GM12878 (cell line): ENCODE data around the gene OSBPL7. TPM values are rescaled to one million over a fixed set of nuclear protein-coding genes. Genes with fewer than 3 reads are reported as not detected.
A peak's percentile ranks its signal among the peaks of the same experiment; 100 is the strongest.

ENCODE experiments used
- ATF7 ChIP-seq: fragments of 450-650 bp; IDR thresholded peaks from 2 replicates; pipeline ENCODE4 v1.6.1; 2016; ENCODE audit warnings: low read depth, mild to moderate bottlenecking
- BRCA1 ChIP-seq: IDR thresholded peaks from 2 replicates; pipeline ENCODE4 v1.6.1; 2011; ENCODE audit warnings: low read depth, low read length, improper control_type of control experiment
- CREM ChIP-seq: IDR thresholded peaks from 2 replicates; pipeline ENCODE4 v1.6.1; 2014; ENCODE audit warnings: antibody characterized with exemption, low read depth
- DPF2 ChIP-seq: fragments of 450-650 bp; IDR thresholded peaks from 2 replicates; pipeline ENCODE4 v1.6.1; 2017; ENCODE audit warnings: mild to moderate bottlenecking
- ESRRA ChIP-seq: IDR thresholded peaks from 2 replicates; pipeline ENCODE4 v1.6.1; 2012; ENCODE audit warnings: mild to moderate bottlenecking, low read length, improper control_type of control experiment
- FOS ChIP-seq: IDR thresholded peaks from 3 replicates; pipeline ENCODE4 v1.6.1; 2011; ENCODE audit warnings: borderline replicate concordance; ENCODE audit not compliant: insufficient read length; ENCODE audit errors: extremely low read depth
- FOXM1 ChIP-seq: IDR thresholded peaks from 2 replicates; pipeline ENCODE4 v1.6.1; 2012; ENCODE audit warnings: low read depth, mild to moderate bottlenecking, inconsistent platforms, low read length, moderate library complexity
- GABPA ChIP-seq: IDR thresholded peaks from 2 replicates; pipeline ENCODE4 v1.6.1; 2014; ENCODE audit warnings: antibody characterized with exemption, low read depth, mild to moderate bottlenecking, inconsistent platforms
- GATAD2B ChIP-seq: fragments of 450-650 bp; conservative IDR thresholded peaks from 2 replicates; pipeline ENCODE4 v1.6.1; 2017; ENCODE audit warnings: low read depth, mild to moderate bottlenecking, moderate library complexity
- HDAC2 ChIP-seq: fragments of 200-600 bp; sonication (generic); IDR thresholded peaks from 2 replicates; pipeline ENCODE4 v1.6.1; 2017
- IKZF2 ChIP-seq, 2 experiments: fragments of 450-650 bp; IDR thresholded peaks; 2 replicates each; pipeline ENCODE4 v1.6.1; 2017; ENCODE audit warnings: mild to moderate bottlenecking in 2 of 2, moderate library complexity in 2 of 2
- IRF4 ChIP-seq: IDR thresholded peaks from 2 replicates; pipeline ENCODE4 v1.6.1; 2011; ENCODE audit warnings: low read depth, low read length
- JUNB ChIP-seq: IDR thresholded peaks from 2 replicates; pipeline ENCODE4 v1.6.1; 2016; ENCODE audit warnings: antibody characterized with exemption, mild to moderate bottlenecking
- JUND ChIP-seq: IDR thresholded peaks from 2 replicates; pipeline ENCODE4 v1.6.1; 2012; ENCODE audit warnings: low read depth, mild to moderate bottlenecking, low read length, improper control_type of control experiment, moderate library complexity
- KLF5 ChIP-seq: fragments of 450-650 bp; IDR thresholded peaks from 2 replicates; pipeline ENCODE4 v1.6.1; 2014; ENCODE audit warnings: mild to moderate bottlenecking; ENCODE audit not compliant: partially characterized antibody
- MXI1 ChIP-seq: fragments of 150-350 bp; IDR thresholded peaks from 2 replicates; pipeline ENCODE4 v1.6.1; 2011; ENCODE audit warnings: low read depth, mild to moderate bottlenecking, inconsistent platforms, low read length, improper control_type of control experiment
- NFXL1 ChIP-seq: fragments of 450-650 bp; IDR thresholded peaks from 2 replicates; pipeline ENCODE4 v1.6.1; 2017; ENCODE audit warnings: antibody characterized with exemption, mild to moderate bottlenecking, borderline replicate concordance
- NFYB ChIP-seq: IDR thresholded peaks from 2 replicates; pipeline ENCODE4 v1.6.1; 2011; ENCODE audit warnings: low read depth, mild to moderate bottlenecking, low read length, improper control_type of control experiment, moderate library complexity; ENCODE audit not compliant: insufficient read depth
- NR2C2 ChIP-seq: IDR thresholded peaks from 2 replicates; pipeline ENCODE4 v1.6.1; 2011; ENCODE audit warnings: borderline replicate concordance, low read depth; ENCODE audit not compliant: control insufficient read depth, insufficient read length
- RAD51 ChIP-seq: fragments of 450-650 bp; IDR thresholded peaks from 2 replicates; pipeline ENCODE4 v1.6.1; 2016; ENCODE audit warnings: moderate library complexity, mild to moderate bottlenecking, inconsistent platforms
- RB1 ChIP-seq: fragments of 450-650 bp; formaldehyde crosslinking; IDR thresholded peaks from 2 replicates; pipeline ENCODE4 v1.6.1; 2017; ENCODE audit warnings: mild to moderate bottlenecking, borderline replicate concordance
- RCOR1 ChIP-seq: conservative IDR thresholded peaks from 2 replicates; pipeline ENCODE4 v1.6.1; 2012; ENCODE audit warnings: low read depth, low read length, improper control_type of control experiment
- RELA ChIP-seq: fragments of 450-650 bp; IDR thresholded peaks from 2 replicates; pipeline ENCODE4 v1.8.0; 2014; ENCODE audit warnings: borderline replicate concordance; ENCODE audit not compliant: partially characterized antibody
- RUNX3 ChIP-seq: IDR thresholded peaks from 2 replicates; pipeline ENCODE4 v1.6.1; 2012; ENCODE audit warnings: low read length, inconsistent platforms
- SKIL ChIP-seq: fragments of 450-650 bp; IDR thresholded peaks from 2 replicates; pipeline ENCODE4 v1.6.1; 2017; ENCODE audit warnings: mild to moderate bottlenecking, low read depth, inconsistent platforms; ENCODE audit not compliant: poor library complexity, severe bottlenecking
- SREBF2 ChIP-seq: IDR thresholded peaks from 2 replicates; pipeline ENCODE4 v1.6.1; 2012; ENCODE audit warnings: mild to moderate bottlenecking, low read length
- TAF1 ChIP-seq: IDR thresholded peaks from 2 replicates; pipeline ENCODE4 v1.6.1; 2011; ENCODE audit warnings: mild to moderate bottlenecking, low read depth, low read length, borderline replicate concordance
- ZNF274 ChIP-seq: IDR thresholded peaks from one replicate; pipeline ENCODE4 v1.8.0; 2011; ENCODE audit not compliant: insufficient read length, insufficient read depth
- ZNF622 ChIP-seq: fragments of 450-650 bp; IDR thresholded peaks from 2 replicates; pipeline ENCODE4 v1.6.1; 2017; ENCODE audit warnings: mild to moderate bottlenecking, inconsistent platforms
- ZZZ3 ChIP-seq: IDR thresholded peaks from 2 replicates; pipeline ENCODE4 v1.6.1; 2011; ENCODE audit warnings: low read depth; ENCODE audit not compliant: control insufficient read depth, insufficient read length
- polyA plus RNA-seq, 11 experiments: library from polyadenylated mRNA; depleted of rRNA in 4 of 11; unstranded in 6 of 11; stranded (reverse) in 5 of 11; fragments of >200 nt; fragmentation: Nextera tagmentation in 4 of 11; fragmentation: Illumina TruSeq in 1 of 11; extraction: Ambion mirVana in 4 of 11; extraction: Trizol in 1 of 11; gene quantifications; 1 replicate in 1 of 11; 2 replicates in 10 of 11; pipeline versions ENCODE4 v1.2.1 to v1.2.3, GENCODE V29; 2011 to 2016; ENCODE audit warnings: inconsistent platforms in 2 of 11, missing spikeins in 2 of 11, low read depth in 1 of 11
- total RNA-seq, 4 experiments: library from RNA; depleted of rRNA in 3 of 4; stranded (reverse); fragments of >200 nt in 3 of 4; fragmentation: Illumina TruSeq in 1 of 4; extraction: Trizol in 1 of 4; gene quantifications; 2 replicates each; pipeline versions ENCODE4 v1.2.1 to v1.2.3, GENCODE V29; 2013 to 2021
- TF ChIP-seq, protein P1 (sequence below): fragments of 450-650 bp; conservative IDR thresholded peaks from 2 replicates; pipeline ENCODE4 v1.6.1; 2017; ENCODE audit warnings: mild to moderate bottlenecking, moderate library complexity

The OSBPL7 gene
- total and polyA plus RNA-seq, 10 of the 15 experiments (the other 5 are each of a cell fraction or from before 2014, with no cell fraction given) = 0.50 to 16.1 (median 6.7) TPM

- no peak; a peak in 1 of 4 replicates for TF ChIP-seq IKZF2 (IDR thresholded peaks at IDR 0.05)
- no peak for TF ChIP-seq SKIL
- TF ChIP-seq RUNX3 = no peak
- TF ChIP-seq GABPA = peak; percentile 72; the same call in 1 of the 2 replicates
- TF ChIP-seq, protein P1, sequence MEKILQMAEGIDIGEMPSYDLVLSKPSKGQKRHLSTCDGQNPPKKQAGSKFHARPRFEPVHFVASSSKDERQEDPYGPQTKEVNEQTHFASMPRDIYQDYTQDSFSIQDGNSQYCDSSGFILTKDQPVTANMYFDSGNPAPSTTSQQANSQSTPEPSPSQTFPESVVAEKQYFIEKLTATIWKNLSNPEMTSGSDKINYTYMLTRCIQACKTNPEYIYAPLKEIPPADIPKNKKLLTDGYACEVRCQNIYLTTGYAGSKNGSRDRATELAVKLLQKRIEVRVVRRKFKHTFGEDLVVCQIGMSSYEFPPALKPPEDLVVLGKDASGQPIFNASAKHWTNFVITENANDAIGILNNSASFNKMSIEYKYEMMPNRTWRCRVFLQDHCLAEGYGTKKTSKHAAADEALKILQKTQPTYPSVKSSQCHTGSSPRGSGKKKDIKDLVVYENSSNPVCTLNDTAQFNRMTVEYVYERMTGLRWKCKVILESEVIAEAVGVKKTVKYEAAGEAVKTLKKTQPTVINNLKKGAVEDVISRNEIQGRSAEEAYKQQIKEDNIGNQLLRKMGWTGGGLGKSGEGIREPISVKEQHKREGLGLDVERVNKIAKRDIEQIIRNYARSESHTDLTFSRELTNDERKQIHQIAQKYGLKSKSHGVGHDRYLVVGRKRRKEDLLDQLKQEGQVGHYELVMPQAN = peak; percentile 59; the same call in 1 of the 2 replicates
- TF ChIP-seq FOS = no peak
- no peak for TF ChIP-seq NFXL1
- no peak for TF ChIP-seq ATF7
- TF ChIP-seq SREBF2 = no peak
- TF ChIP-seq JUND = no peak
- TF ChIP-seq IRF4 = no peak
- no peak for TF ChIP-seq RB1
- TF ChIP-seq ZNF622 = no peak
- TF ChIP-seq RCOR1 = 0 out of 2 replicates have a peak, but pooled peaks have one; percentile 45
- TF ChIP-seq BRCA1 = 0 out of 2 replicates have a peak, but pooled peaks have one; percentile 4
- peak; percentile 45 for TF ChIP-seq KLF5
- TF ChIP-seq NFYB = peak; percentile 94
- TF ChIP-seq FOXM1 = no peak
- TF ChIP-seq NR2C2 = no peak
- no peak for TF ChIP-seq ZZZ3
- TF ChIP-seq CREM = no peak
- TF ChIP-seq MXI1 = no peak
- no peak for TF ChIP-seq ESRRA
- peak; percentile 55 for TF ChIP-seq RELA
- TF ChIP-seq DPF2 = no peak
- peak; percentile 85 for TF ChIP-seq GATAD2B
- TF ChIP-seq HDAC2 = no peak
- no peak for TF ChIP-seq ZNF274
- peak; percentile 46; the same call in 1 of the 2 replicates for TF ChIP-seq RAD51
- TF ChIP-seq TAF1 = peak; percentile 43; the same call in 1 of the 2 replicates
- no peak for TF ChIP-seq JUNB
Measured at GRCh38 chr17:47840742-47841487, 19.3 kb upstream of the OSBPL7 start, which contains the start of gene SCRN2 (continued).
